Stimulated activated CD8-positive, alpha-beta memory T cell treated with anti-CD3 and anti-CD28 coated beads, Interleukin-15, amount 100 ng/mL, for 4 hours (primary cell): Measurements from ENCODE around the gene STK32C.
"Not testable (repeated sequence)": the region's sequence is repeated elsewhere in the genome, so short reads cannot be mapped to it uniquely, and the experiment has no call there.

Experiments
- DNase-seq, 2 donors: peaks; one replicate each; pipeline ENCODE4 v3.0.0-alpha.2; 2020; ENCODE audit warnings: low read depth in 2 of 2

The STK32C gene

GRCh38 chr10:132302421-132303310, 5.1 kb downstream of the STK32C start:
- DNase-seq = no peak

- DNase-seq = no peak
Observed at GRCh38 chr10:132301371-132302330, 6.1 kb downstream of the STK32C start.

GRCh38 chr10:132300582-132300981, 7.2 kb downstream of the STK32C start:
- DNase-seq = no peak

GRCh38 chr10:132299371-132300336, 8.1 kb downstream of the STK32C start:
- no peak for DNase-seq

- no peak for DNase-seq
Observed at GRCh38 chr10:132298038-132298881, 9.5 kb downstream of the STK32C start.

GRCh38 chr10:132297526-132297925, 10.2 kb downstream of the STK32C start:
- no peak for DNase-seq

GRCh38 chr10:132296666-132297443, 10.9 kb downstream of the STK32C start:
- no peak for DNase-seq

GRCh38 chr10:132295481-132295880, 12.3 kb downstream of the STK32C start:
- DNase-seq = not testable (repeated sequence)

- no peak for DNase-seq
Observed at GRCh38 chr10:132294561-132295318, 13.0 kb downstream of the STK32C start.

- no peak for DNase-seq
Observed at GRCh38 chr10:132293813-132294520, 13.8 kb downstream of the STK32C start.

GRCh38 chr10:132293201-132293812, 14.4 kb downstream of the STK32C start:
- no peak for DNase-seq

GRCh38 chr10:132292287-132293200, 15.2 kb downstream of the STK32C start:
- no peak for DNase-seq

- no peak for DNase-seq
Observed at GRCh38 chr10:132291826-132292225, 15.9 kb downstream of the STK32C start.

- no peak for DNase-seq
Observed at GRCh38 chr10:132290631-132291030, 17.1 kb downstream of the STK32C start.

GRCh38 chr10:132289439-132289838, 18.3 kb downstream of the STK32C start:
- DNase-seq = no peak

- DNase-seq = no peak
Observed at GRCh38 chr10:132283604-132284382, 24.0 kb downstream of the STK32C start.
